GM21825 (cell line): ENCODE data around the gene METTL15.
"Not testable (repeated sequence)": the region's sequence is repeated elsewhere in the genome, so short reads cannot be mapped to it uniquely, and the experiment has no call there.

Experiments
- ATAC-seq: cut with Tn5 transposase; IDR thresholded peaks from one replicate; pipeline ENCODE4 v1.9.1; 2021; ENCODE audit warnings: mild to moderate bottlenecking, moderate library complexity; ENCODE audit not compliant: unreplicated experiment

METTL15 gene

DNA sequence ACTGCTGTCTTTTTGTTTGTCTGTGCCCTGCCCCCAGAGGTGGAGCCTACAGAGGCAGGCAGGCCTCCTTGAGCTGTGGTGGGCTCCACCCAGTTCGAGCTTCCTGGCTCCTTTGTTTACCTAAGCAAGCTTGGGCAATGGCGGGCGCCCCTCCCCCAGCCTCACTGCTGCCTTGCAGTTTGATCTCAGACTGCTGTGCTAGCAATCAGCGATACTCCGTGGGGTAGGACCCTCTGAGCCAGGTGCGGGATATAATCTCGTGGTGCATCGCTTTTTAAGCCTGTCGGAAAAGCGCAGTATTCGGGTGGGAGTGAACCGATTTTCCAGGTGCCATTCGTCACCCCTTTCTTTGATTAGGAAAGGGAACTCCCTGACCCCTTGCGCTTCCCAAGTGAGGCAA lies 269.9 kb downstream of the METTL15 start:
- not testable (repeated sequence) for ATAC-seq
